ENCODE measurements around the gene GMEB2. TPM values are rescaled to one million over a fixed set of nuclear protein-coding genes. Genes with fewer than 3 reads are reported as not detected.

Gene GMEB2
- total RNA-seq, 1 experiment from 2014 or later: 14.3 TPM

DNA sequence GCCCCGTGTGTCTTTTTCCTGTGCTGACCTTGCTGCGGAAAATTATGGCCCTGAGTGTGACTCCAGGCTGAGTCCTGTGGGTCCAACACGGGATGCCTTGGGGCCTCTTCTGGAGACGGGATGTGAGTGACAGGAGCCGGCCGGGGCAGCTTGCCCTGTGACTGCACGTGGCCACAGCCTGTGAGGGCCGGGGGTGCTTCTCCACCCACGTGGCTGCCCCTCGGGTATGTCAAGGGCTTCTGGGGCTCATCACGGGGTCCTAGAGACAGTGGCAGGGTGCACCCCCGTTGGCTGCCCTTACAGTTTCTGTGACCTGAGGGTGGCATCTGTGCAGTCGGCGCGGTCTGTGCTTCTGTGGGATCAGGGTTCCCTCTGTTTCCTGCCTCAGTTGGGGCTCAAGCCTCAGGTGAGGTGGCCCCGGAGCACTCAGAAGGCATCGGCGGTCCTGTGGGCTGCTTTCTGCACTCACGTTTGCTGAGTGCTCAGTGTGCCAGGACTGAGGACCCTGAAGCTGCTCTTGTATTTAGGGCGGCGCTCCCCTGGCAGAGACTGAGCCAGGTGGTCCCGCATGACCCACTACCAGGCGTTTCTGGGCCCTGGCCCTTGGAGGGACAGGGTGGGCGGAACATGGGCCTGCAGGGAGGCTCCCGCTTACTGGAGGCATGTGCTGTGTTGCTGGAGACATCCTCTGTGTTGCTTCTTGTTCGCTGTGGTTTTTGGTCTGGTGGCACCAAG, 36.6 kb upstream of the GMEB2 start:
- no peaks in the 10 kb centered on the region for H3K9me3 Mint-ChIP-seq
- Histone ChIP-seq H2BK120ac (ENCODE audit: low read depth, low read length, poor library complexity, severe bottlenecking) (no peak overlapping the region), H3K4ac (ENCODE audit: low read depth, low read length) (no peak overlapping the region), H2AK5ac (ENCODE audit: insufficient read length, low read length) (no peak overlapping the region), H3K9ac (ENCODE audit: extremely low read depth, insufficient read length, low read length) (no peak overlapping the region), H3K14ac (ENCODE audit: insufficient read depth, low read length) (no peak overlapping the region), H2AFZ (ENCODE audit: low read length) (no peak overlapping the region), H2BK5ac (ENCODE audit: insufficient read length, low read length) (no peak overlapping the region), H3K4me1 (ENCODE audit: insufficient read depth, low read length) (no peaks in the 10 kb centered on the region; the same call in 1 of the 2 replicates), H3K27me3 (ENCODE audit: insufficient read depth, low read length) (no peaks in the 10 kb centered on the region; the same call in 1 of the 2 replicates), H2BK20ac (ENCODE audit: low read depth, low read length, poor library complexity, severe bottlenecking) (no peak overlapping the region), H3K9me3 (ENCODE audit: control insufficient read depth, low read depth, low read length) (no peaks in the 10 kb centered on the region), H3K56ac (ENCODE audit: insufficient read length, low read depth, low read length) (no peak overlapping the region), H3K18ac (ENCODE audit: insufficient read length, low read depth, low read length) (no peak overlapping the region), H3K79me1 (ENCODE audit: insufficient read depth, low read depth, low read length, poor library complexity, severe bottlenecking) (no peaks in the 10 kb centered on the region), H3K23me2 (ENCODE audit: insufficient read length, low read depth, low read length, poor library complexity, severe bottlenecking) (peaks cover 7% of the 10 kb centered on the region), H3K27ac (ENCODE audit: insufficient read length, low read depth, low read length) (no peak overlapping the region), H3K79me2 (ENCODE audit: insufficient read depth, low read length) (no peaks in the 10 kb centered on the region), H3K4me2 (ENCODE audit: insufficient read depth, insufficient read length, low read length) (no peak overlapping the region), H2BK15ac (ENCODE audit: low read depth, low read length) (no peak overlapping the region), H4K91ac (ENCODE audit: insufficient read length, low read depth, low read length) (no peak overlapping the region), H4K8ac (replicated peaks; ENCODE audit: insufficient read length, low read depth, low read length) (no peak overlapping the region), H2BK12ac (ENCODE audit: insufficient read length, low read depth, low read length) (no peak overlapping the region), H3T11ph (ENCODE audit: low read length) (no peak overlapping the region), H4K20me1 (ENCODE audit: control insufficient read depth, insufficient read depth, insufficient read length) (no peaks in the 10 kb centered on the region), H3K23ac (ENCODE audit: insufficient read length, low read depth, low read length) (no peak overlapping the region), H4K5ac (ENCODE audit: insufficient read length, low read depth, low read length) (no peak overlapping the region)
- H3K4me3 Mint-ChIP-seq: no peak overlapping the region
- no peaks in the 10 kb centered on the region for H3K27me3 Mint-ChIP-seq (ENCODE audit: low read depth)
- no peak for DNase-seq
- WGBS (ENCODE audit: extremely low coverage, insufficient read length, low lambda C conversion rate): no CpG with 5 or more reads among the region's 26 CpGs
- H3K4me1 Mint-ChIP-seq: peaks cover 5 to 15% of the 10 kb centered on the region in 2 experiments
- H3K36me3 Mint-ChIP-seq (ENCODE audit: insufficient read depth in 1 of 3, low read depth in 3 of 3): peaks cover 27 to 59% (median 51%) of the 10 kb centered on the region in 3 experiments
- H3K27ac Mint-ChIP-seq: no peak overlapping the region
- TF ChIP-seq, protein P1, sequence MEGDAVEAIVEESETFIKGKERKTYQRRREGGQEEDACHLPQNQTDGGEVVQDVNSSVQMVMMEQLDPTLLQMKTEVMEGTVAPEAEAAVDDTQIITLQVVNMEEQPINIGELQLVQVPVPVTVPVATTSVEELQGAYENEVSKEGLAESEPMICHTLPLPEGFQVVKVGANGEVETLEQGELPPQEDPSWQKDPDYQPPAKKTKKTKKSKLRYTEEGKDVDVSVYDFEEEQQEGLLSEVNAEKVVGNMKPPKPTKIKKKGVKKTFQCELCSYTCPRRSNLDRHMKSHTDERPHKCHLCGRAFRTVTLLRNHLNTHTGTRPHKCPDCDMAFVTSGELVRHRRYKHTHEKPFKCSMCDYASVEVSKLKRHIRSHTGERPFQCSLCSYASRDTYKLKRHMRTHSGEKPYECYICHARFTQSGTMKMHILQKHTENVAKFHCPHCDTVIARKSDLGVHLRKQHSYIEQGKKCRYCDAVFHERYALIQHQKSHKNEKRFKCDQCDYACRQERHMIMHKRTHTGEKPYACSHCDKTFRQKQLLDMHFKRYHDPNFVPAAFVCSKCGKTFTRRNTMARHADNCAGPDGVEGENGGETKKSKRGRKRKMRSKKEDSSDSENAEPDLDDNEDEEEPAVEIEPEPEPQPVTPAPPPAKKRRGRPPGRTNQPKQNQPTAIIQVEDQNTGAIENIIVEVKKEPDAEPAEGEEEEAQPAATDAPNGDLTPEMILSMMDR (conservative IDR thresholded peaks at IDR 0.05): no peak
